ENCODE data around the gene SRRD.

DNA sequence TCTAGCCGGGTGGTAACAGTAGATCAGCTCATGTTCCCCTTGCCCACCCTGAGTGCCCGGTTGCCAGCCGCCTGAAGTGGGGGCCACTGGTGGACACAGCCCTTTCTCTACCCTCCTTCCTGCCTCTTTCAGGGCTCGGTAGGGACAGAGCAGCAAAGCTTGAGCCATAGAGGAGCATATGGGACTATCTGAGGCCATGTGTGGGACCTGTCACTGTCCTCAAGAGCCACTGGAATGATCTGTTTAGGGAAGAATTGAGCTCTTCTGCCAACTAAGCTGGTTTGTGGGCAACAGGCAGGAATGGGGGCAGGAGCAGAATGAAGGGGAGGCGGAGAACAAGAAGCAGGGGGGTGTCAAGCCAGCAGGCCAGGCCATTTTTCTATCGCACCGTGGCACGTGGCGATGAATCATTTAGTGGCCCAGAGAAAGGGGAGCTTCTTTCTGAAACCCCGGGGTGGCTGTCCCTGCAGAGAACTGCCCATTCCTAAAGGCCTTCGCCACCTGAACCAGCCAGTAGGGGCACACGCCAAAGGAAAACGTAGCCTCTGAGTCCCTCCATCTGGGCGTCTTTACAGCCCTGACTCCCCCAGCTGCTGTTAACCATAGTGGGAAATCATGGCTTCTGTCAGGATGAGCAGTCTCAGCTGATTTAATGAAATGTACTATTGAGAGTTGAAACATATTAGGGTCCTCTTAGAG lies 45.8 kb upstream of the SRRD start:
- TF ChIP-seq, protein P1, sequence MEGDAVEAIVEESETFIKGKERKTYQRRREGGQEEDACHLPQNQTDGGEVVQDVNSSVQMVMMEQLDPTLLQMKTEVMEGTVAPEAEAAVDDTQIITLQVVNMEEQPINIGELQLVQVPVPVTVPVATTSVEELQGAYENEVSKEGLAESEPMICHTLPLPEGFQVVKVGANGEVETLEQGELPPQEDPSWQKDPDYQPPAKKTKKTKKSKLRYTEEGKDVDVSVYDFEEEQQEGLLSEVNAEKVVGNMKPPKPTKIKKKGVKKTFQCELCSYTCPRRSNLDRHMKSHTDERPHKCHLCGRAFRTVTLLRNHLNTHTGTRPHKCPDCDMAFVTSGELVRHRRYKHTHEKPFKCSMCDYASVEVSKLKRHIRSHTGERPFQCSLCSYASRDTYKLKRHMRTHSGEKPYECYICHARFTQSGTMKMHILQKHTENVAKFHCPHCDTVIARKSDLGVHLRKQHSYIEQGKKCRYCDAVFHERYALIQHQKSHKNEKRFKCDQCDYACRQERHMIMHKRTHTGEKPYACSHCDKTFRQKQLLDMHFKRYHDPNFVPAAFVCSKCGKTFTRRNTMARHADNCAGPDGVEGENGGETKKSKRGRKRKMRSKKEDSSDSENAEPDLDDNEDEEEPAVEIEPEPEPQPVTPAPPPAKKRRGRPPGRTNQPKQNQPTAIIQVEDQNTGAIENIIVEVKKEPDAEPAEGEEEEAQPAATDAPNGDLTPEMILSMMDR (IDR thresholded peaks at IDR 0.05; ENCODE audit: insufficient read depth, low read depth, low read length): no peak
- TF ChIP-seq EZH2 (IDR thresholded peaks at IDR 0.05; ENCODE audit: insufficient read depth, low read length): no peak

All from astrocyte (in vitro differentiated cells and primary cell).